HEK293 (cell line): ENCODE measurements around the gene DPY19L3.

Experiments used
- GLI2 ChIP-seq: fragments of 450-650 bp; formaldehyde crosslinking; IDR thresholded peaks from 2 replicates; pipeline ENCODE4; 2017; ENCODE audit warnings: missing biosample characterization, missing genetic modification characterization, low read depth, borderline replicate concordance
- ZNF146 ChIP-seq: fragments of 450-650 bp; formaldehyde crosslinking; IDR thresholded peaks from 2 replicates; pipeline ENCODE4 v1.5.1; 2016; ENCODE audit warnings: missing biosample characterization, missing genetic modification characterization
- ZNF768 ChIP-seq: fragments of 450-650 bp; formaldehyde crosslinking; IDR thresholded peaks from 2 replicates; pipeline ENCODE4 v1.5.1; 2018; ENCODE audit warnings: missing biosample characterization, mild to moderate bottlenecking, missing genetic modification characterization

DNA sequence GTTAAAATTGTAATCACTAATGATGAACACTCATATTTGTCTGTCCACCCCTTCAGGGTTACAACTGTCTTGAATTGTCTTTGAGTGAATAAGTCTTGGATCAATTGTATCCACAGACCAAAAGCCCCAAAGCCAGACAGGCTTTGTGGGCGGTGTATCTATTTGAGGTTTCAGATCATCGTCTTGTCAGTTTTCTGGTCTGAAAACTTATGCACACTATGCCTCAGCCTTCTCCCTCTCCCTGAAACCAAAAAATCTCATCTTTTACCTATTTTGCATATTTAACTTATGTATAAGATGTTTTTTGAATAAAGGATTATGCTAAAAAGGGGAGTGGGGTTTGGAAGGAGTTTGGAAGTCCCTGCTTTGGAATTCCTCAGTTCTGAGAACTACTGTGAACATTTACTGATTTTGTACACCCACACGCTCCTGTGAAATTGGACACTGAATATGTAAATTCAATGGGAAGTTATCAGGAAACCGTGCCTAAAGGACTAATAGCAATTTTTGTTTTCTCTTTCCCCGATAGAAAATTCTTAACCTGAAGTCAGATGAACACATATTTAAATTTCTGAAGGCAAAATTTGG lies 52.1 kb downstream of the DPY19L3 start:
- TF ChIP-seq ZNF768 (no peak), ZNF146 (tag by site-specific recombination) (no peak), GLI2 (tag by site-specific recombination) (no peak)
